IPS-15b (cell line): ENCODE data around the gene OXSM.

Source experiments
- H3K27me3 ChIP-seq: one replicate; pipeline ENCODE4 v1.6.1; 2013; ENCODE audit warnings: low read length; ENCODE audit not compliant: control insufficient read depth, insufficient read depth
- H3K36me3 ChIP-seq: one replicate; pipeline ENCODE4 v1.6.1; 2013; ENCODE audit warnings: low read length; ENCODE audit not compliant: control insufficient read depth, insufficient read depth
- H3K4me1 ChIP-seq: one replicate; pipeline ENCODE4 v1.6.1; 2013; ENCODE audit warnings: mild to moderate bottlenecking, low read length; ENCODE audit not compliant: control insufficient read depth, insufficient read depth
- H3K4me3 ChIP-seq: one replicate; pipeline ENCODE4 v1.5.1; 2013; ENCODE audit warnings: low read depth, low read length
- H3K9ac ChIP-seq: one replicate; pipeline ENCODE4 v1.6.1; 2013; ENCODE audit warnings: low read depth, mild to moderate bottlenecking, low read length
- H3K9me3 ChIP-seq: one replicate; pipeline ENCODE4 v1.6.1; 2013; ENCODE audit warnings: mild to moderate bottlenecking, low read length; ENCODE audit not compliant: control insufficient read depth, insufficient read depth

The OXSM gene

DNA sequence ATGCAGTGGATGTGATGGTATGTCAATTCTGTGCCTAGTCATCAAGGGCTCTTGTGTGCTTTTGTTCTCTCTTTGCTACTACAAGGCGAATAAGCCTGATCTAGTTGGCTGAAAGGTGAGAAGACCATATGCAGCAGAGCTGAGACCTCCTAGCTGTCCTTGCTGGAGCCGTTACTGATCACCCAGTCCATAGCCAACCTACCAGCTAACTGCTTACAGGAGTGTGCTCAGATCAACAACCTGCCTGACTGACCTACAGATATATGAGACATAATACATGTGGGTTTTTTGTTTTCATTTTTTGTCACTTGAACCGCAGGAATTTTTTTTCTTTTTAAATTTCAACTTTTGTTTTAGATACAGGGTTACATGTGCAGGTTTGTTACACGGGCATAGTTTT is 22.8 kb downstream of the OXSM start:
- H3K36me3 ChIP-seq, result no peaks in the 10 kb centered on the region
- no peak overlapping the region for H3K9ac ChIP-seq
- no peaks in the 10 kb centered on the region for H3K27me3 ChIP-seq
- no peaks in the 10 kb centered on the region for H3K4me1 ChIP-seq
- H3K4me3 ChIP-seq, result no peak overlapping the region
- H3K9me3 ChIP-seq, result no peaks in the 10 kb centered on the region

DNA sequence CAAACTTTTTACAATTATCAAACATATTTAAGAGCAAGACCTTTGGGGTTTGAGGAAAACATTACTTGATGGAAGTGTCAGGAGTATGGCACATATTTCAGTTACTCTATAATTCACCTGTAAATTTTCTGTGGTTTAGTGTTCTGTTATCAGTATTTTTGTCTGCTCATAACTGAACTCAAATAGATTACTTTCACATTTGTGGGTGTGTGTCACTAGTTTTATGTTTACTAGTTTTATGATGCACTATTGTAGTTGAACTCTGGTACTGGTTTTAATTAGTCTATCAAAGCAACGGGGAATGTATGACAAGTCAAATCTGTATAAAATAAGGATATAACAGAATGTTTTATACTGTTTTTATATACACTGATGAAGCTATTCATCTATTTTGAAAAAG is 27.2 kb downstream of the OXSM start:
- no peak overlapping the region for H3K9ac ChIP-seq
- no peak overlapping the region for H3K4me3 ChIP-seq
- H3K9me3 ChIP-seq, result no peaks in the 10 kb centered on the region
- H3K36me3 ChIP-seq, result no peaks in the 10 kb centered on the region
- peaks cover 5% of the 10 kb centered on the region for H3K4me1 ChIP-seq
- H3K27me3 ChIP-seq, result no peaks in the 10 kb centered on the region

- Histone ChIP-seq H3K36me3 (no peaks in the 10 kb centered on the region), H3K9ac (no peak overlapping the region), H3K9me3 (no peaks in the 10 kb centered on the region), H3K4me1 (peaks cover 5% of the 10 kb centered on the region), H3K4me3 (no peak overlapping the region), H3K27me3 (no peaks in the 10 kb centered on the region)
Measured at GRCh38 chr3:25817638-25818037, 27.7 kb downstream of the OXSM start.

GRCh38 chr3:25818335-25818734 is 28.4 kb downstream of the OXSM start:
- Histone ChIP-seq H3K27me3 (no peaks in the 10 kb centered on the region), H3K36me3 (no peaks in the 10 kb centered on the region), H3K4me3 (no peak overlapping the region), H3K9me3 (no peaks in the 10 kb centered on the region), H3K9ac (no peak overlapping the region), H3K4me1 (peaks cover 5% of the 10 kb centered on the region)

- no peaks in the 10 kb centered on the region for H3K27me3 ChIP-seq
- H3K36me3 ChIP-seq, result no peaks in the 10 kb centered on the region
- no peaks in the 10 kb centered on the region for H3K9me3 ChIP-seq
- H3K4me1 ChIP-seq, result peaks cover 5% of the 10 kb centered on the region
- no peak overlapping the region for H3K4me3 ChIP-seq
- no peak overlapping the region for H3K9ac ChIP-seq
Measured at GRCh38 chr3:25820366-25820765, 30.5 kb downstream of the OXSM start.

GRCh38 chr3:25820816-25821486 is 31.1 kb downstream of the OXSM start:
- no peak overlapping the region for H3K9ac ChIP-seq
- H3K36me3 ChIP-seq, result no peaks in the 10 kb centered on the region
- no peaks in the 10 kb centered on the region for H3K9me3 ChIP-seq
- peaks cover 5% of the 10 kb centered on the region for H3K4me1 ChIP-seq
- no peaks in the 10 kb centered on the region for H3K27me3 ChIP-seq
- no peak overlapping the region for H3K4me3 ChIP-seq

DNA sequence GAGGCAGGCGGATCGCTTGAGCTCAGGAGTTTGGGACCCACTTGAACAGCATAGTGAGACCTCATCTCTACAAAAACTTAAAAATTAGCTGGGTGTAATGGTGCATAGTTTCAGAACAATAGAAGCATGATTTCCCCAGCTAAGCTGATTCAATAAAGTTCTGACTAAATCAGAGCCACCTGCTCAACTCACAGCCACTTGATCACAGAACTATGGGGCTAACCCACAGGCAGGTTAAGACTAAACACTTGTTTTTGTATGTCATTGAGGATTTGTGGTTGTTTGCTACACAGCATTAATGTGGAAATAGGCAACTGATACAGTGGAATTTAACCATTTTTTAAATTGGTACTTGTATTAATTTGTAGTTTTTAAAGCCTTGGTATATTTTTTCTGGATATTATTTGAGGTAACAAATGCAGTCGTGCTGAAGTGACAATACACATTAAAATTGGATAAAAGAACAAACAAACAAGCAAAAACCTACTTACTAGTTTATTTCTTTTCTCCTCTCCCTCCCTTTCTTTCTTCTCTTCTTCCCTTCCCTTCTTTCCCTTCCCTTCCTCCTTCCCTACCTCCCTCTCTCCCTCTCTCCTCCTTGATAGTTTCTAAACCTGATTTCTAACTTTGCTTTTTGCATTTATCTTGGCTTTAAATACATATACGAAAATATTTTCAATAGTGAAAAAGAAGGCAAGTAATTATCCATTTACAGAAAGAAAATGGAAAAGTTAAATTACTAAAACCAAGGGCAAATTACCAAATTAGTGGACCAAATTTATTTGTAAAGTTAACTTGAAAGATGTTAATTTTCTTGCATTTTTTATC is 32.1 kb downstream of the OXSM start:
- Histone ChIP-seq H3K4me1 (peaks cover 5% of the 10 kb centered on the region), H3K36me3 (no peaks in the 10 kb centered on the region)

GRCh38 chr3:25823314-25823713 is 33.4 kb downstream of the OXSM start:
- Histone ChIP-seq H3K4me3 (no peak overlapping the region), H3K36me3 (no peaks in the 10 kb centered on the region), H3K9me3 (no peaks in the 10 kb centered on the region), H3K4me1 (peaks cover 2% of the 10 kb centered on the region), H3K27me3 (no peaks in the 10 kb centered on the region), H3K9ac (no peak overlapping the region)

More for the DNA sequence above, 32.1 kb downstream of the OXSM start:
- H3K9me3 ChIP-seq, result no peaks in the 10 kb centered on the region
- H3K4me3 ChIP-seq, result no peak overlapping the region
- no peaks in the 10 kb centered on the region for H3K27me3 ChIP-seq
- no peak overlapping the region for H3K9ac ChIP-seq

DNA sequence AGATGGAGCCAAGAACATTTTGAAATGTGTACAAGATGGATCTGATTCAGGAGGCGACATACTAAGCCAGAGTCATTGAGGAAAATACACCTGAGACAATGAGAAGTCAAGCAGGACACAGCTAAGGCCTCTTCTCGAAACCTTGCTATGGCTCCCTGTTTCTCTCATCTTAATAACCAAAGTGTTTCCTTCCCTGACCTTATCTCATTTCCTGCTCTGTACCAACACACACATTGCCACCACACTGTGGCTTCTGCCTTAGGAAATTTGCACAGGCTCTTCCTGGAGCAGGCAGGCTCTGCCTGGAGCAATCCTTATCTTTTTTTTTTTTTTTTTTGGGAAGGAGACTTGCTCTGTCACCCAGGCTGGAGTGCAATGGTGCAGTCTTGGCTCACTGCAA is 36.6 kb downstream of the OXSM start:
- H3K9me3 ChIP-seq, result no peaks in the 10 kb centered on the region
- H3K27me3 ChIP-seq, result no peaks in the 10 kb centered on the region
- no peak overlapping the region for H3K4me3 ChIP-seq
- no peaks in the 10 kb centered on the region for H3K4me1 ChIP-seq
- no peak overlapping the region for H3K9ac ChIP-seq
- no peaks in the 10 kb centered on the region for H3K36me3 ChIP-seq

- no peaks in the 10 kb centered on the region for H3K27me3 ChIP-seq
- no peaks in the 10 kb centered on the region for H3K4me1 ChIP-seq
- no peak overlapping the region for H3K9ac ChIP-seq
- H3K9me3 ChIP-seq, result no peaks in the 10 kb centered on the region
- H3K4me3 ChIP-seq, result no peak overlapping the region
- no peaks in the 10 kb centered on the region for H3K36me3 ChIP-seq
Measured at GRCh38 chr3:25830373-25831280, 40.7 kb downstream of the OXSM start.

DNA sequence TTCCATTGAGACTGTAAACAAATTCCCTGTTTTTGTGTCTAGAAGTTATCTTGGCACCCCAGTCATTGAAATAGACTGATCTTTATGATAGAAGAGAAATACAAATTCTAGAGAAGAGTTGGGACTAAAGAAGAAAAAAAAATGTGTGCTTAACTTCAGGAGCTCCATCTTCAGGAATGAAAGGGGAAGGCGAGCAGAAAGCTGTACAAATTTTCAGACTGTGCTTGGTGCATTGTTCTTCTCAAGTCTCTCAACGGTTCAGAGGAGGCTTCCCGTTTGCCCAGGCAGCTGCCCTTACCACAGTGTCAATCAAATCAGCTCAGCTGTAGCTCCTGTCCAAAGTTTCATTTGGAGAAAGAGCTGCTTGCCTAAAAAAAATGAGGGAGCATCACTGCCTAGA is 41.7 kb downstream of the OXSM start:
- no peaks in the 10 kb centered on the region for H3K36me3 ChIP-seq
- H3K4me3 ChIP-seq, result no peak overlapping the region
- H3K27me3 ChIP-seq, result no peaks in the 10 kb centered on the region
- no peak overlapping the region for H3K9ac ChIP-seq
- H3K4me1 ChIP-seq, result no peaks in the 10 kb centered on the region
- no peaks in the 10 kb centered on the region for H3K9me3 ChIP-seq
